D721Med (cell line): Measurements from ENCODE around the gene DBI.

Source experiments
- DNase-seq: peaks from one replicate; pipeline ENCODE4 v3.0.0; 2011; ENCODE audit warnings: low spot score; ENCODE audit not compliant: insufficient read length
- FAIRE-seq: peaks from 2 replicates; lab custom pipeline; 2011; peaks lifted over from hg19 to GRCh38; lab: Jason Lieb, UNC
- CTCF ChIP-seq: IDR thresholded peaks from 2 replicates; pipeline ENCODE4 v1.5.1; 2012; ENCODE audit warnings: mild to moderate bottlenecking, control low read depth; ENCODE audit not compliant: insufficient read depth; ENCODE audit errors: missing control alignments

DBI gene

GRCh38 chr2:119421304-119421703 is 54.5 kb downstream of the DBI start:
- FAIRE-seq = no peak
- TF ChIP-seq CTCF = no peak
- no peak for DNase-seq

GRCh38 chr2:119421741-119422140 is 55.0 kb downstream of the DBI start:
- DNase-seq (no peak), FAIRE-seq (no peak)
- TF ChIP-seq CTCF = no peak
